Amniotic stem cell (primary cell): ENCODE data around the gene ELP5.
A peak's percentile ranks its signal among the peaks of the same experiment; 100 is the strongest.

Experiments used
- DNase-seq: peaks from one replicate; lab custom pipeline; 2025; lab: John Stamatoyannopoulos, UW

The ELP5 gene

DNA sequence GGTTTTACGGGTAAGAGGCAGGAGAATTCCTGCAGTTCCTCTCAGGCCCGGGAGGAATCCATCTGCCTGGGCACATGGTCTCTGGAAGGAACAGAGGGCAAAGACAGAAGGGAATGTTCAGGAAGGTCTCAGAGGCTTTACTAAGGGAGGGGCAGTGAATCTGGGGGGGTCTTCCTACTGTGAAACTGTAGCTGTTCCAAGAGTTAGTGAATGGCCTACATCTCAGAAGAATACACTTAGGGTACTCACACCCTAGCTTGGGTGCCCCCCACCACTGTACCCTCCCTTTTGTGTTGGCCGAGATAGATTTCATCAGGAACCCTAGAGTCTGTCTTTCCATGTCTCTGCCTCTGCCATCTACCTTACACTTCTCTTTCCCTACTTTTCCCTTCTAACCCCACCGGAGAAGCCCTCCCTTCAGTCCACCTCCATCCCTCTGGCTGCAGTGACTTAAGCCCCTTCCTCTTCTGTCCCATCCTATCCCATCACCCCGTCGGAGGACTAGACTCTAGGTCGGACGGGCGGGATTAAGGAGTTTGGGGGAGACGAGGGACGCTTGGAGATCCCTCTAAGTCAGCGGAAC, 32.7 kb upstream of the ELP5 start:
- no peak for DNase-seq

GRCh38 chr17:7219812-7220592, 32.0 kb upstream of the ELP5 start, which contains the start of the genes ACADVL and DLG4:
Gene ACADVL (plus strand): TSS chr17:7219938. CDS start chr17:7219985, 47 bp downstream.
Gene DLG4 (minus strand): TSS chr17:7219836.
- peak; percentile 85 for DNase-seq

GRCh38 chr17:7220593-7221277, 31.3 kb upstream of the ELP5 start:
- no peak for DNase-seq

GRCh38 chr17:7221278-7222092, 30.5 kb upstream of the ELP5 start:
- no peak for DNase-seq

DNA sequence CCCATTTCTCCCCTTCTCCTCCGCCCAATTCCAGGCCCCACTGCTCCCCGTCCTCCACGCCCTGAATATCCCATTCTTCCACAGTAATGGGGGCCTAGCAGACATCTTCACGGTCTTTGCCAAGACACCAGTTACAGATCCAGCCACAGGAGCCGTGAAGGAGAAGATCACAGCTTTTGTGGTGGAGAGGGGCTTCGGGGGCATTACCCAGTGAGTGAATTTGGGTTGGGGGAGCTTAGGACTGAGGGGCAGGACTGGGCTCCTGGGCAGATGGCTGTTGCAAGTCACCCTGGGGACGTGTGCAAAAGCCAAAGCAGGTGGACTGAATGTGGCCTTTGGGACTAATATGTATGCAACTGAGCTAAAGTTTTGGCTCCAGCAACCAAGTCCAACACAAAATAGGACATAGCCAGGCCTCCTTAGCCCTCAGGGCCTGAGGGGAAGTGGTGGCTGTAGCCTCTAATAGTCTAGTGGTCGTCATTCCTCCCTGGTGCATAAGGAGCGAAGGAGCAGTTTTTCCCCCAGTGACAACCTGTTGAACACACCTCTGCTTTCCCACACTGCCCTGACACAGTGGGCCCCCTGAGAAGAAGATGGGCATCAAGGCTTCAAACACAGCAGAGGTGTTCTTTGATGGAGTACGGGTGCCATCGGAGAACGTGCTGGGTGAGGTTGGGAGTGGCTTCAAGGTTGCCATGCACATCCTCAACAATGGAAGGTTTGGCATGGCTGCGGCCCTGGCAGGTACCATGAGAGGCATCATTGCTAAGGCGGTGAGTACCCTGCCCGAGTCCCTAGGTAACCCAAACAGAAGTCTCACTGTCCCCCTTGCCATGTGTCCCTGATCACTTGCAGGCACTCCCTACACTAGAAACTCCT, 29.7 kb upstream of the ELP5 start:
- DNase-seq = no peak

DNA sequence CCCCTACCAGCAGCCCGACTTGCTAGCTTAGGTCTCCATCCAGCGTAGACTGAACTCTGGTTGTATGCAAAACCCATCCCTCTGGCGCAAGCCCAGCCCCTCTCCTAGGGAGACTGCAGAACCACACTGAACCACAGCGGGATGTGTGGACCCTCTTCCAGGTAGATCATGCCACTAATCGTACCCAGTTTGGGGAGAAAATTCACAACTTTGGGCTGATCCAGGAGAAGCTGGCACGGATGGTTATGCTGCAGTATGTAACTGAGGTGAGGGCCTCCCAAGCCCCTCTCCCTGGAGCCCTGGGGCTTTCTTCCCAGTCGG, 29.1 kb upstream of the ELP5 start:
- DNase-seq = no peak

GRCh38 chr17:7223375-7223774, 28.6 kb upstream of the ELP5 start:
- no peak for DNase-seq

GRCh38 chr17:7224110-7224509, 27.9 kb upstream of the ELP5 start:
- no peak for DNase-seq

- DNase-seq = no peak
Measured at GRCh38 chr17:7224661-7225111, 27.3 kb upstream of the ELP5 start.

GRCh38 chr17:7225711-7226331, 26.2 kb upstream of the ELP5 start:
- DNase-seq = no peak

DNA sequence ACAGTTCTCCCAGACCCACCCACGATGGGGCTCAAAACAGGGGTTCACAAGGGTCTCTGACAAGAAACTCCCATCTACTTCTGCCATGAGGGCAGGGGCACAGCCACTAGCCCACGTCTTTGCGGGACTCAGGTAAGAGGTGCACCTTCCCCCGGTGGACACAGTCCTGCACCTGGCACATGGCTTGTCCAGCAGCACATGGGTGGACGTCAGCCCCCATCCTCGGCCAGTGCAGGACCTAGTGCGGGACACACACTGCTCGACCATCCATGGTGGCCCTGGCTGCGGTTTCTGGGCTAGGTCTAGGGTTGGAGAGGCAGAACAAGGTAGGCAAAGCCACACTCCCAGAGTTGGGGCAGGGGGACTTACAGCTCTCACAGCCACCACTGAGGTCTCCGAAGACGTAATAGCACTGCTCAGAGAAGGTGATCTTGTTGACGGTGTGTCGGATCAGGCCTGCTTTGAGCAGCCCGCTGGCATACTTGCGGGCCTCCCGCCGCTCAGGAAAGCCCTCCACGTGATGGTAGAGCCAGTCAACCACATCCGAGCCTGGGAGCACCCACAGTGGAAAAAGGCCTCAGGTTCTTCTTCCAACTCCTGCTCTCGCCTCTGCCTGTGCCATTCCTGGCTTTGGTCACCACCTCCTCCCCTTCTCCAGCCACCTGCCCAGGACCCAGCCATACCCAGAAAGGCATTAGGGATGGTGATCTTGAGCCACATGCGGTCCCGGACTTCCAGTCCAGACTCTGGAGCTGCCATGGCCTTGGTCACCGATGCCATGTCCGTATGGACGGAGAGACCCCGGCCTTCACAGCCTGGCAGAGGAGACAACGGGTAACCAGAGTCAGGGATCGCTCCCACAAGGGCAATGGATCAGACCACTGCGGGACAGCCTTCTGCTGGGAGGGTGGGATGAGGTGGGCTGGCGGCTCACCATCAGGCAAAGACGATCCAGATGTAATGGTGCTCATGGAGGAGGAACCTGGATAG, 25.0 kb upstream of the ELP5 start:
- no peak for DNase-seq

GRCh38 chr17:7228920-7229319, 23.1 kb upstream of the ELP5 start:
- no peak for DNase-seq

- DNase-seq = no peak
Measured at GRCh38 chr17:7229504-7229903, 22.5 kb upstream of the ELP5 start.

- no peak for DNase-seq
Measured at GRCh38 chr17:7232114-7232513, 19.9 kb upstream of the ELP5 start.

DNA sequence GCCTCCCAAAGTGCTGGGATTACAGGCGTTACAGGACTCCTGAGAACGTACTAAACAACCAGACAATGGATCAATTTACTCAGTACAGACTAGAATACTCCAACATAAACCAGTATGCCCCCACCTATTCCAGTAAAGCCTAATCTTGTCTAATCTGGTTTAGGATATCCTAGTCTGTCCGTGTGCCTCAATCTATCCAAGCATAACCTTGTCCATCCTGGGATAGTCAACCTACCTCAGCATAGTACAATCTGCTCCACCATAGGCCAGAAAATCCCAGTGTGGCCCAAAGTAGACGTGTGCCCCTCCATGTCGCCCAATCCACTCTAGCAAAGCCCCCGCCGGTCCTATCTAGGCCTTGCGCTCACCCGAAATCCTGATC, 18.3 kb upstream of the ELP5 start:
- no peak for DNase-seq

DNA sequence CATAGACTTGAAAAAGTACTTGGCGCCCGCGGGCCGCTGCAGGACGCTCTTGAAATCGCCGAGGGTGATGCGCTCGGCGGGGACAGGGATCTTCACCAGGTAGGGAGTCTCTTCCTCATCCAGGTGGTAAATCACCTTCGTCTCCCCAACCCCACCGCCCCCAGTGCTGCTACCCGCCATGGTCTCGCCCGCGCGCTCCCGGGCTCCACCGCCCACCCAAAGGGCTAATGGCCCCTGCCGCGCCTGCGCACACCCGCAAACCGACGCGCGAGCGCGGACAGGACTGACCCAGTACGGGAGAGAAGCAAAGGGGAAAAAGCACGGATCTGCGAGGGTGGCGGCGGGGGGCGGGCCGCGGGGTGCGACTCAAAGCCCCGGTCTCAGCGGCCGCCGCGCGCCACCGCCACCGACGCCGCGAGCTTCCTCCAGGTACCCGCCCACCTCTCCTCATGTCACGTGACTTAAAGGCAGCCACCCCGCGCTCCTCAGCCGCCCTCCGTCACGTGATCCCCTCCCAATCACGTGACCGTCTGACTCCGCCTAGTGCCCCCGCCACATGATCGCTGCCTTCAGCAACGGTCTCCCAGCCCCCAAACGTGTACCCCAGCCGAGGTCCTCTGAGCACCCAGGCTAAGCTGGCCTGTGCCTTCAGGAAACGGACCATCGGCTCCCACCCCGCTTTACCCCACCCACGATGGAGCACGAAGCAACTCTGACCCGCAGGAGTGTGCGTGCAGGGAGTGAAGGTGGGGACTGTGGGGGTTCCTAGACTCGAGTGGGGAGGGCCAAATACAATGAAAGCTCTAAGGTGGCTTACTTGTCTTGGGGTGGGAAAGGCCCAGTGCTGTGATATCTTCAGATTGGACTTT, 17.7 kb upstream of the ELP5 start, which contains the start of gene DVL2:
Gene DVL2, minus strand, starts transcription at position 435 of the 869 bp plus-strand sequence. Its CDS starts 255 bp downstream, at position 180.
- peak; percentile 87 for DNase-seq

DNA sequence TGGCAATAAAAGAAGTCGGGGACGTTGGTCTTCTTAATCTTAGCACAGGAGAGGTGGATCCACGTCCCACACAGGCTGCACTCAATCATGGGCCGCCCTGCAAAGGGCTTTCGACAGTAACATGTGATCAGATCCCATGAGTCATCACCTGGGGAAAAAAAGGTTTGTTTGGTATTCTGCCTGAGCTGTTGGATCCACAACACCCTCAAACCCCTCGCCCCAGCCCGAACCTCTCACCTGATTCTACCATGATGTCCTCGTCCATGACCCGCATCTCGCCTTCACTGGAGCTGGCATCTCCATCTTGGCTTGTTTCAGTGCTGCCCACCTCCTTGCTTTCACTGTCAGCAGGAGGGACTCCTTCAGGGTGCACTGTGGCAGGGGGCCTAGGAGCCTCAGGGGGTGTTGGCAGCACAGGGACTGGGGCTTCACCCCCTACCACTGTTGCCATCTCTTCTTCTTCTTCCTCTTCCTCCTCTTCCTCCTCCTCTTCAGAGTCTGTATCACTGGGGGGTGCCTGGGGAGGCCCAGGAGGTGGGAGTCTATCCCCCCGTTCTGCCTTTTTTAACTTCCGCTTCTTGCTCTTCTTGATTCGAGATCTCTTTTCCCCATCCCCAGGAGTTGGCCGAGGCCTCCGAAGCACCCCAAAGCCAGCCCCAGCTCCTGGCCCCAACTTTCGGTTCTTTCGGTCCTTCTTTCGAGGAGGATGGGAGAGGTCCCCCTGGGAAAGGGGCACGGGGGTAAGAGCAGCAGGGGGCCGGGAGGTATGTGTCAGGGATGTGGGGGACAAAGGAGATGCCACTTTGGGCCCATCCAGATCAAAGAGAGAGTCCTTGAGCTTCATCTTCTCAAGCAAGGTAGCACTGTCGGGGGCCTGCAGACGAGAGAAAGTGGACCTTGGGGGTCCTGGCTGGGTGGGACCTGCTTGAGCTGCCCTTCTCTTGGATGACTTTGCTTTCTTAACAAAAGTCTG, 16.0 kb upstream of the ELP5 start:
- DNase-seq = no peak
